HG02973 (cell line): Measurements from ENCODE around the gene COPS7A.

ENCODE experiments used
- ATAC-seq: cut with Tn5 transposase; IDR thresholded peaks from one replicate; pipeline ENCODE4 v1.9.1; 2021; ENCODE audit warnings: moderate library complexity; ENCODE audit not compliant: unreplicated experiment

The COPS7A gene

DNA sequence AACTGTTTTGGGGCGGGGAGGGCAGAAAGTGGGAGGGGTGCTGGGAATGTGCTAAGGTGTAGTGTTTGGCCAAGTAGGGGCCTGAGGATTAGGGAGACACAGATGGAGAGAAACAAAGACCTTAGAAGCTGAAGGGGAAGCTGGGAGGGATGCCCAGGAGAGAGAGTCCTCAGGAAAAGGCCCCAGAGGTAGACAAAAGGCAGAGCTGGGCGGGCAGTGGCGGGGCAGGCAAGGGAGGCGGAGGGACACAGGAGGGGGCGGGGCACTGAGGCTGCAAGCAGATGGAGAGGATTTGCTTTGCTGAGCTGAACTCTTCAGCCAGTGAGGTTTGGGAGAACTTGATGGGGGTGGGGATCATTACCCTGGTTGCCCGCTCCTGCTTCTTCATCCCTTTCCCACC is 45.1 kb downstream of the COPS7A start:
- ATAC-seq: no peak

DNA sequence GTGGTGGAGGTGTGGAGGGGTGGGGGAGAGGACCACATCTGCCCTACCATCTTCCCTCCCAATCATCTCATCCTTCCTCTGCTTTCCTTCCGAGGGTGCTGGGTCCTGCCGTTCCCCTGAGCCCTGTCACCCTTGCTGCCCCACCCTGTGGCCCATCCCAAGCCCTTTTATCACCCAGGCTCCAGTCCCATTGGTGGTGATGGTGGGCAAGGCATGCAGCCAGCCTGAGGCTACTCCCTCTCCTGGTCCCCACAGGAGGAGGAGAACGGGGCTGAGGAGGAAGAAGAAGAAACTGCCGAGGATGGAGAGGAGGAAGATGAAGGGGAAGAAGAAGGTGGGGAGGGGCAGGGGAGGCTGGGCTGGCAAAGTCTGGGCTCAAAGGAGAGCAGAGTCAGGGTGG is 45.8 kb downstream of the COPS7A start:
- no peak for ATAC-seq

DNA sequence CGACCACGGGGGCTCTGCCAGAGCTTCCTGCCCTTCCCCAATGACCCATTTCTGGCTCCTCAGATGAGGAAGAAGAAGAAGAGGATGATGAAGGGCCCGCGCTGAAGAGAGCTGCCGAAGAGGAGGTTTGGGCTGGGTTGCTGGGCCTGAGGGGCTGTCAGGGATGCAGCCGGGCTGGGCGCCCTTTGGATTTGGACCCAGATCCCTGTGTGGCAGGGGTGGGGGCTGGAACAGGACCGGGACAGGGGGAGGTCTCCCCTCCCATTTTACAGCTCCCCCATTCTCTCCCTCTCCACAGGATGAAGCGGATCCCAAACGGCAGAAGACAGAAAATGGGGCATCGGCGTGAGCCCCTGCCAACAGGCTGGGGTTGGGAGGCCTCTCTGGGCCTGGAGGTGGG is 46.2 kb downstream of the COPS7A start:
- no peak for ATAC-seq

DNA sequence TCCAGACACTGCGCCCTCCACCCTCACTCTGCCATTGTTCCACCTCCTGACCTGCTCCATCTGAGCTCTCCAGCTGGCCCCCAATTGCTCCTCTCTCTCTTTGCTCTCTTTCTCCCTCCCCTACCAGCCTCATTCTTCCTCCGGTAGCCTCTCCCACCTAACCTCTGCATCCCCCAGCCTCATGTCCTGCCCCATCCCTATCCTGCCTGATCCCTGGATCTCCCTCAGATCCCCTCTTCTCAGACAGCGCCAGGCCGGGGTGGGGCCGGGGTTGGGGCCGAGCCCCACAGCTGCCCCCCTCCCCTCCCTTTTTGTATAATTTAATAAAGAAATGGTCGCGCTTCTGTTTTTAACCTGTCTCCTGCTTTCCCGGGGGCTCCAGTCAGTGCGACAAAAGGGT is 46.8 kb downstream of the COPS7A start:
- no peak for ATAC-seq

DNA sequence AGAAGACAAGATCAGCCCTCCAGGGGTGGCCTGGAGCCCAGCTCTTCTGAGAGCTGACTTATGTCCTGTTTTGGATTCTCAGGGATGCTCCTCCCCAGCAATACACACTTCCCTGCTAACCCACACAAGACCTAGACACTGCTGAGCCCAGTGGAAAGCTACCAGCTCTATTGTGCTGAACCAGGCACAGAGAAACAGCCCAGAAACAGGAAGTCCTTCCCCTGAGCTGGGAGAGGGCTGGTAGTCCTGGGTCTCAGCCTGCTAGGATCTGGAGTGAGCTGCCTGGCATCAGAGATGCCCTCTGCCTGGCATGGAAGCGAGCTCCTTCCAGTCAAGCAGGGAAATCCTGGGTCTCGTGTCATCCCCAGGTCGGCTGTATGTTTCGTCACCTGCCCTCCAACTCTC is 47.2 kb downstream of the COPS7A start:
- no peak for ATAC-seq

DNA sequence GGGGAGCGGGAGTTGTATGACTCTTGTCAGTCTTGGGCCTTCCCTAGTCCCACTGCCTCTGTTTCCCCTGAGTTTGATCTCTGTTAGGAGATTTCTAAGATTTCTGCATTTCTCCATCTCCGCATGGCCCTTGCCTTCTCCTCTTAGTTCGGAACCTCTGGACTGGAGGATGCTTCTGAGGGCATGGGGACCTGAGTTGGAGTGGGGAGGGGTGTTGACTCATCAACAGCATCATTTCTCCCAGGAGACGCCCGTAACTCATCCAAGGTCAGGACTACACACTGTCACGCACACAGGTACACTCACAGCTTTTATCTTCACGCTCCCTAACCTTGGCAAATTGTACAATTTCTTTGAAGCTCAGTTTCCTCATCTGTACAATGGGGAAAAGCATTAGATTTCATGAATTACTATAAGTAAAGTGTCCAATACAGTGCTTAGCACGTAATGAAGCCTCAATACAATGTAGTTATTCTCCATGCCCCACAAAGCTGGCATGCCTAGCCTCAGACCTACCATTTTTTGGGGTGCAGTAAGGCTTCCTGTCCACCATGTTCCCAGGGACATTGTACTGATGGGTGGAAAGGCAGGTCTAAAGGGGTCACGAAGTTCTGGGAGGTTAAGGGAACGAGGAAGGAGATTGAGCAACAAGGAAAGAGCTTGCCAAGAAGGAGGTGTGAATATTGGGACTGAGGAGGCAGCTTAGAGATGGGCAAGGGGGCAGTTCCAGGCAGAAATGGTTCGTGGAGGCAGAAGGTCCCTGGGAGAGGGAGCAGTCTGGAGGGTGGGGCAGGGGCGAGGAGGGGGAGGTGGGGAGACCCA is 47.9 kb downstream of the COPS7A start:
- no peak for ATAC-seq

DNA sequence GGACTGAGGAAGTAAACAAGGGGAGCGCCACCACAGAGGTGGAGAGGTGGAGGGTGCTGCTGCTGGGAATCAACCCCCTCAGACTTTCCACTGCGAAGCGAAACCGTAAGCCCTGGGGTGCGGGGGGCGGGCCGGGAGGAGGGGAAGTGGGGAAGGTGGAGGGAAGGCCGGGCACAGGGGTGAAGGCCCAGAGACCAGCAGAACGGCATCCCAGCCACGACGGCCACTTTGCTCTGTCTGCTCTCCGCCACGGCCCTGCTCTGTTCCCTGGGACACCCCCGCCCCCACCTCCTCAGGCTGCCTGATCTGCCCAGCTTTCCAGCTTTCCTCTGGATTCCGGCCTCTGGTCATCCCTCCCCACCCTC is 48.5 kb downstream of the COPS7A start, which contains the start of gene LAG3:
LAG3 (plus strand) TSS at position 190 of the 365 bp plus-strand sequence. CDS start 333 bp downstream, outside the sequence.
- no peak for ATAC-seq

DNA sequence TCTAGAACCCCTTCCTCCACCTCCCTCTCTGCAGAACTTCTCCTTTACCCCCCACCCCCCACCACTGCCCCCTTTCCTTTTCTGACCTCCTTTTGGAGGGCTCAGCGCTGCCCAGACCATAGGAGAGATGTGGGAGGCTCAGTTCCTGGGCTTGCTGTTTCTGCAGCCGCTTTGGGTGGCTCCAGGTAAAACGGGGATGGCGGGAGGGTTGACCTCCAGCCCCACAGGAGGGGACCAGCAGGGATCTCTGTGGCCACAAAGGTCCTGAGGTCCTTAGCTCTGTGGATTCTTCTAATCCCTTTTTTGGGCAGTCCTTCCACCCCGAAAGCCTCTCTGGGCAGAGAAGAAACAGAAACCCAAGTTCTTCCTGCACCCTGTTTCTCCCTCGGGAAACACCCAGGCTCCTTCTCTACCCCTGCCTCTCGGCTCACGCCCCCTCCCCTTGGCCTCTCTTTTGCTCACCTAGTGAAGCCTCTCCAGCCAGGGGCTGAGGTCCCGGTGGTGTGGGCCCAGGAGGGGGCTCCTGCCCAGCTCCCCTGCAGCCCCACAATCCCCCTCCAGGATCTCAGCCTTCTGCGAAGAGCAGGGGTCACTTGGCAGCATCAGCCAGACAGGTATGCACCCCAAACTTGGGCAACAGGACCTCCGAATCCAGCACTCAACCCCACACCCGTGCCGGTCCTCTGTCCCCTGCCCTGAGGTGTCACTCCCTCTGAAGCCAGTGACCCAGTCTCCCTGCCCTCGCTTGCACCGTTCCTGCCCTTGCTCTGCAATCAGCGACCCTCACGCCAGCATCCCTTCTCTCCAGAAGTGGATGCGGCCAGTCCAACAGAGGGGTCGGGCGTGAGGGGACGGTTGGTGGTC is 49.1 kb downstream of the COPS7A start:
- ATAC-seq: no peak

DNA sequence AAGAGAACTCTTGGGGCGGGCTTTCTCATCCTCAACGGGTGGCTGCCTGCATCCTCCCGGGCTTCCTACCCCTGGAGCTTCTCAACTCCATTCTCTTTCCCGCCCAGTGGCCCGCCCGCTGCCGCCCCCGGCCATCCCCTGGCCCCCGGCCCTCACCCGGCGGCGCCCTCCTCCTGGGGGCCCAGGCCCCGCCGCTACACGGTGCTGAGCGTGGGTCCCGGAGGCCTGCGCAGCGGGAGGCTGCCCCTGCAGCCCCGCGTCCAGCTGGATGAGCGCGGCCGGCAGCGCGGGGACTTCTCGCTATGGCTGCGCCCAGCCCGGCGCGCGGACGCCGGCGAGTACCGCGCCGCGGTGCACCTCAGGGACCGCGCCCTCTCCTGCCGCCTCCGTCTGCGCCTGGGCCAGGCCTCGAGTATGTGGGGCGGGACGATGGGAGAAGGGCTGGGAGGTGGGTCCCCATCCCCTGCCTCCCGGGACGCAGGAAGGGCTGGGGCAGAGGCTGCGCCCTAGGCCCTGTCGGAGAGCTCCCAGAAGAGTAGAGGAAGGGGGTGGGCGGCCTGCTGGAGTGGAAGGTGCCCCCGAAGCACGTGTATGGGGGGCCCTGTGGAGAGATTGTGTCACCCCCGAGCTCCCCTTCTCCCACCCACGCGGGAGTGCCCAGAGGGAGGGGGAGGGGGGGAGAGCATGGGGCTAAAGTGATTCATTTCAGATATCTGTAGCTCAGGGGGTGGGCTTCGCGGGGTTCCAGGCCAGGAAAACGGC is 49.9 kb downstream of the COPS7A start:
- ATAC-seq: no peak

DNA sequence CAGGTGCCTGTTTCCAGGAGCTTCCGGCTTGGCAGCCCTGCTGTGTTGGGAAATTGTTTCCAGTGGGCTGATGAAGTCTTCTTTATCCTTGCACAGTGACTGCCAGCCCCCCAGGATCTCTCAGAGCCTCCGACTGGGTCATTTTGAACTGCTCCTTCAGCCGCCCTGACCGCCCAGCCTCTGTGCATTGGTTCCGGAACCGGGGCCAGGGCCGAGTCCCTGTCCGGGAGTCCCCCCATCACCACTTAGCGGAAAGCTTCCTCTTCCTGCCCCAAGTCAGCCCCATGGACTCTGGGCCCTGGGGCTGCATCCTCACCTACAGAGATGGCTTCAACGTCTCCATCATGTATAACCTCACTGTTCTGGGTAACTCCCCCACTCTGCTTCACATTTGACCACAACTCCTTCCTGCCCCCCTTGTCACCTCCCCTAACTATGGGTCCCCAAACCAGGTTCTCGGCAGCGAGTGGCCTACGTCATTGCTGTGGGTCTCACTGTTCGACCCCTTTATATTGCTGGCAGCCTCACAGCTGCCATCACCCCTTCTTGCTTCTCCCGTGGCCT is 50.7 kb downstream of the COPS7A start:
- no peak for ATAC-seq

DNA sequence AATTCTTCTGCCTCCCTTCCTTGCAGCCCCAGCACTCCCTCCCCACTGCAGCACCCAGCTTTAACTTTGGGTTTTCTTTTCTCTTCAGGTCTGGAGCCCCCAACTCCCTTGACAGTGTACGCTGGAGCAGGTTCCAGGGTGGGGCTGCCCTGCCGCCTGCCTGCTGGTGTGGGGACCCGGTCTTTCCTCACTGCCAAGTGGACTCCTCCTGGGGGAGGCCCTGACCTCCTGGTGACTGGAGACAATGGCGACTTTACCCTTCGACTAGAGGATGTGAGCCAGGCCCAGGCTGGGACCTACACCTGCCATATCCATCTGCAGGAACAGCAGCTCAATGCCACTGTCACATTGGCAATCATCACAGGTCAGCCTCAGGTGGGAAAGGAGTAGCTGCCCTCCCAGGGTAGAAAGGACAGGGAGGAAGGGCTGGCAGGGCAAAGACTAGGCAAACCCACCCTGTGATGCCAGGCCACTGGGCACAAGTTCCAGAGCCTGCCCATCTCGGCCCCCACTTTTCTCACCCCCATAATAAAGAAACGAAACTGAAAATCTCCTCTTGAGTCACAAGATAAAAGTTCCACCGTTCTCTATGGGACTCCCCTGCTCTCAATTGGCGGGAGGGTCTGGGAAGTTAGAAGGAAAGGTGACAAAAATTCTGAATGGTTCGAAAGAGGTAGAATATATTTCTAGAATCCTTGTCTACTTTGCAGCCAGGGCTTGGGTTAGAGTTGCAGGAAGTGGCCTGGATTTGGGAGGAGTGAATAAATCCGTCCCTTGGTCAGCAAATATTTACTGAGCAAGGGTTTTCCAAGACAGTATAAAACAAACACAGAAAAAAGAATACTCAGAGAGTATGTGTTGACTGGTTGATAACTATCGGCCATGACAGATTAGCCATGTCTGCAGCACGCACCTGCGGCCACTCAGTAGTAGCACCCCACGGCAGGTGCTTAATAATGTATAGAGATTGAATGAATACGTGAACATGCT is 51.6 kb downstream of the COPS7A start:
- ATAC-seq: no peak

DNA sequence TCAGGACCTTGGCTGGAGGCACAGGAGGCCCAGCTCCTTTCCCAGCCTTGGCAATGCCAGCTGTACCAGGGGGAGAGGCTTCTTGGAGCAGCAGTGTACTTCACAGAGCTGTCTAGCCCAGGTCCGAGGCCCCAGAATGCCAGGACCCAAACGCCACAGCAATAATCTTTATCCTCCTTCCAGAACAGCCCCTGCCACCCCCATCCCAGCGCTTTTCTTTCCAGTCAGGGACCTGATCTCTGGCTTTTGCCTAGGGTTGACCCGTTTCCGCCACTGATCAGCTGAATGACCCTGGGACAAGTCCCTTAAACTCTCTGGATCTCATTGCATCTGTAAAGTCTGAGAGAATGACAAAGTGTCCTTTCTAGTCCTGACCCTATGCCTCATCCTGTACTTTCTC is 53.5 kb downstream of the COPS7A start:
- ATAC-seq: no peak

DNA sequence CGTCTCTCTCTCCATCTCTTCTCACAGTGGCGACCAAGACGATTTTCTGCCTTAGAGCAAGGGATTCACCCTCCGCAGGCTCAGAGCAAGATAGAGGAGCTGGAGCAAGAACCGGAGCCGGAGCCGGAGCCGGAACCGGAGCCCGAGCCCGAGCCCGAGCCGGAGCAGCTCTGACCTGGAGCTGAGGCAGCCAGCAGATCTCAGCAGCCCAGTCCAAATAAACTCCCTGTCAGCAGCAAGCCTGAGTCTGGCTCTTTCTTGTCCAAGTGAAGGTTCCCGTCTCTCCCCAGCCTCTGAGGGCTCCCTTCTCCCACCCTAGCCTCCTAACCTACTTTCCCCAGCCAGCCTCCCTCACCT is 54.3 kb downstream of the COPS7A start:
- no peak for ATAC-seq

DNA sequence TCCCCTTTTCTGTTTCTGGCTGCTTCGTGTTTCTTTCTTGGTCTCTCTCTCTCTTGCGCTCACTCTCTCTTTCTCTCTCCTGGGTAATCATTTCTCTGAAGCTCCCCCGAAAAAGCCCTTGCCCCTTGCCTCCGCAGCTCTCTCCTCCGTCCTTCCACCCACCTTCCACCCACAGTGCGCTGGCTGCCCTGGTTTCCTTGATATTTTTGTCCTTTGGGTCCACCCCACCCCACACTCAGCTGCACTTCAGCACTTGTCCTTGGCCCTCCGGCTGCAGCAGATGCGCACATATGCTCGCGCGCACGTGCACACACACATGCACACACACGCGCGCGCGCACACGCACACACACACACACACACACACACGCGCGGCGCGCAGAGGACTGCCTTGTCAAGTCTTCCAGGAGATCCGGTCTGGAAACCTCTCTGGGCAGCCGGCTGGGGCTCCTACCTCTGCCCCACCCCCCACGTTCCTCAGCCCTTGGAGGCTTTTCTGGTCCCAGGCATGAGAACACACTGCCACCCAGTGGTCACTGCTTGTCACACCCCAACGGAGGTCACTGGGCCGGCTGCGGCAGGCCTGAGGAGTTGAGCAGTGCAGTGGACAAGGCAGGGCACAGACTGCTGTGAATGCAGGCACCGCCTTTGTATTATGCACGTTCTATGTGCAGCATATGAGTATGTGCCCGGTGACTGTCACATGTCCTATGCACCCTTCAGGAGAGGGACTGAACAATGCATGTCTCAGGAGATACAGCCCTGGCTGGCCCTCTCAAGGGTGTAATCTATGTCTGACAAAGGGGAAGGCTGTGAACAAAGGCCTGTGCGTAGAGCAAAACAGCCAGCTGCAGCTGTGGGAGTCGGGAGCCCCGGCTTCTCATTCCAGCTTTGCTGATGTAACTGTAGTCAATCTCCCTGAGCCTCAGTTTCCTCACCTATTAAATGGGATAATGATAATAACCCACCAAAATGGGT is 55.0 kb downstream of the COPS7A start:
- ATAC-seq: peak; percentile 70

DNA sequence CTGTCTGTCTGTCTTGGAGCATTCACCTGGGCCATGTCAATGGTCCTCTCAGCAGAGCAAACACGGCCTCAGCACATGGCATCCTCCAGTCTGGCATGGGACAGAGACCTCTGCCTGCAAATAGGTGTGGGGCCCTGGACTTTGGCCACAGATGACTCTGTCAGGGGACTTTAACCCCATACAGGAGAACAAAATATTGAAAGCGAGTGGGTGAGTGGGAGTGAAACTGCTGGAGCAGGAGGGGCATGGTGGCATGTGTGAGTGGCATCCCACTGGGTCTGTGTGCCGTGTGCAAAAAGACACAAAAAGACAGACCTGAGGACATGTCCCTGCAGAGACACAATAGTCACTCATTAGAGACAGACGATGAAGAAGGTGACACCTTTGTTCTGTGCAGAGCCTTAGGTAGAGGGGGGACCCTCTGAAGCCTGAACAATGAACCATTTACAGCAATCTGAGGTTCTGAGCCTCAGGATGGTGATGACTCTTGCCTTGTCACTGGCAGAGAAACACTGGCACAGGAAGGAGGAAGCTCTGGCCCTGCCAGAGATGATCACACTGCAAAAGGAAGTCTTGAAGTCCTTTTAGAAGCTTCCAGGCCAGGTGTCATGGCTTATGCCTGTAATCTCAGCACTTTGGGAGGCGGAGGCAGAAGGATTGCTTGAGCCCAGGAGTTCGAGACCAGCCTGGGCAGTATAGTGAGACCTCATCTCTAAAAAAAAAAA is 56.0 kb downstream of the COPS7A start:
- ATAC-seq: no peak

DNA sequence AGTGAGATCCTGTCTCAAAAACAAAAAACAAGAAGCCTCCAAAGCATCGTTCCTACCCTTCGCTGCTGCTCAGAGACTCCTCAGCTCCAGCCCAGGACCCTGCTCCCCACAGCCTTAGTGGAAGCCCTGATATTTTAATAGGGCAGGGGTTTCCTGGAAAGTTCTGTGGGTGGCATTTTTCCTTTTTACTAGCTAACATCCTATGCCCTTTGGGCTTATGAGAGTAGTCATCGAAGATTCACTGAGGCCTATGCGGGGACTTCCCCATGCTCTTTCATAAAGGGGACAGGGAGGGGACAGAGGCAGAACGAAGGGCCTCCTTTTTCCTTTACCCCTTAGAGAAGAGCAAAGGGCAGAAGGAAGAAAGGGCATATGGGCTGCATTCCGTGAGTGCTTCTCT is 56.7 kb downstream of the COPS7A start:
- ATAC-seq: no peak
